ENCODE results near the gene RAC2. TPM values are rescaled to one million over a fixed set of nuclear protein-coding genes. Genes with fewer than 3 reads are reported as not detected.

RAC2 gene
- total RNA-seq, 1 experiment from 2014 or later: 50.5 TPM

DNA sequence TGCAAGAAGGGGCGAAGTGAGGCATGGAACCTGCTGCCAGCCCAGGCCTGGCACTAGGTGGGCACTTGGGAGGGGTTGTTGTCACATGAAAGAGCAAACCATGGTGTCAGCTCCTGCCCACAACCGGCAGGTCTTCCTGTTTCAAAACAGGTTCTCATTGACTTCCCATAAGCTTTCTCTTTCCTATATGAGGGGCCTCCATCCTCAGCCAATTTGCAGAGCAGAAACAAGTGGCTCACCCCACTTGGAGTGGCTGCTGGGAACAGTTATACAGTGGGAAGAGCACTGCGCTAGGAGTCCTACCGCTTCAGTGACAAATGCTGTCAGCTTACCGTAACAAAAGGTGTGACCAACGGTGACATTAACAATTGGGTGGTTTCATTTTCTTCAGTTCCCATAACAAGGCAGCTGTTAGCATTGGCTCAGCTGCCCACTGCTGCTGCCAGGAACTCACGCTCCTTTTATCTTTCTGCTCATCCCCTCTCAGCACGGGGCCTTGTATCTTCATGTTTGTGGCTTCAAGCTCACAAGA lies 21.6 kb downstream of the RAC2 start:
- H3K9me2 ChIP-seq (replicated peaks; ENCODE audit: low read length): no peaks in the 10 kb centered on the region
- CTCF ChIA-PET: no interaction called here
- no peak overlapping the region for H2AFZ ChIP-seq (ENCODE audit: low read length)
- no peaks in the 10 kb centered on the region for H3K79me2 ChIP-seq (ENCODE audit: low read length)
- no TSS peak for BruUV-seq (replicated peaks)
- no peaks in the 10 kb centered on the region for H4K20me1 ChIP-seq (ENCODE audit: low read length)
- no peaks in the 10 kb centered on the region for H3K27me3 ChIP-seq (ENCODE audit: low read length)
- POLR2A ChIA-PET (ENCODE audit: unreplicated experiment): no interaction called here
- intact Hi-C loops (cut with micrococcal nuclease): no loop called here
- H3K4me3 ChIP-seq (ENCODE audit: low read length): no peak overlapping the region
- H3K9ac ChIP-seq (ENCODE audit: low read length): no peak overlapping the region
- H3K4me1 ChIP-seq (ENCODE audit: insufficient read depth, low read length): no peaks in the 10 kb centered on the region
- H3K36me3 ChIP-seq (ENCODE audit: low read depth, low read length): no peaks in the 10 kb centered on the region; the same call in 1 of the 2 replicates
- DNase-seq (no peak), ATAC-seq (no peak)
- TF ChIP-seq EZH2phosphoT487 (IDR thresholded peaks at IDR 0.05; ENCODE audit: borderline replicate concordance, low read length): no peak
- no peak for TF ChIP-seq EZH2 (IDR thresholded peaks at IDR 0.05; ENCODE audit: low read length, unreplicated experiment)
- TF ChIP-seq, protein P1, sequence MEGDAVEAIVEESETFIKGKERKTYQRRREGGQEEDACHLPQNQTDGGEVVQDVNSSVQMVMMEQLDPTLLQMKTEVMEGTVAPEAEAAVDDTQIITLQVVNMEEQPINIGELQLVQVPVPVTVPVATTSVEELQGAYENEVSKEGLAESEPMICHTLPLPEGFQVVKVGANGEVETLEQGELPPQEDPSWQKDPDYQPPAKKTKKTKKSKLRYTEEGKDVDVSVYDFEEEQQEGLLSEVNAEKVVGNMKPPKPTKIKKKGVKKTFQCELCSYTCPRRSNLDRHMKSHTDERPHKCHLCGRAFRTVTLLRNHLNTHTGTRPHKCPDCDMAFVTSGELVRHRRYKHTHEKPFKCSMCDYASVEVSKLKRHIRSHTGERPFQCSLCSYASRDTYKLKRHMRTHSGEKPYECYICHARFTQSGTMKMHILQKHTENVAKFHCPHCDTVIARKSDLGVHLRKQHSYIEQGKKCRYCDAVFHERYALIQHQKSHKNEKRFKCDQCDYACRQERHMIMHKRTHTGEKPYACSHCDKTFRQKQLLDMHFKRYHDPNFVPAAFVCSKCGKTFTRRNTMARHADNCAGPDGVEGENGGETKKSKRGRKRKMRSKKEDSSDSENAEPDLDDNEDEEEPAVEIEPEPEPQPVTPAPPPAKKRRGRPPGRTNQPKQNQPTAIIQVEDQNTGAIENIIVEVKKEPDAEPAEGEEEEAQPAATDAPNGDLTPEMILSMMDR (conservative IDR thresholded peaks at IDR 0.05; ENCODE audit: low read depth, low read length): no peak
- H3K27ac ChIP-seq (ENCODE audit: low read length): no peak overlapping the region
- H3F3A ChIP-seq (ENCODE audit: low read length, unreplicated experiment): no peaks in the 10 kb centered on the region
- H3K9me3 ChIP-seq (ENCODE audit: low read length): no peaks in the 10 kb centered on the region
- no peak overlapping the region for H3K4me2 ChIP-seq (ENCODE audit: low read length)

DNA sequence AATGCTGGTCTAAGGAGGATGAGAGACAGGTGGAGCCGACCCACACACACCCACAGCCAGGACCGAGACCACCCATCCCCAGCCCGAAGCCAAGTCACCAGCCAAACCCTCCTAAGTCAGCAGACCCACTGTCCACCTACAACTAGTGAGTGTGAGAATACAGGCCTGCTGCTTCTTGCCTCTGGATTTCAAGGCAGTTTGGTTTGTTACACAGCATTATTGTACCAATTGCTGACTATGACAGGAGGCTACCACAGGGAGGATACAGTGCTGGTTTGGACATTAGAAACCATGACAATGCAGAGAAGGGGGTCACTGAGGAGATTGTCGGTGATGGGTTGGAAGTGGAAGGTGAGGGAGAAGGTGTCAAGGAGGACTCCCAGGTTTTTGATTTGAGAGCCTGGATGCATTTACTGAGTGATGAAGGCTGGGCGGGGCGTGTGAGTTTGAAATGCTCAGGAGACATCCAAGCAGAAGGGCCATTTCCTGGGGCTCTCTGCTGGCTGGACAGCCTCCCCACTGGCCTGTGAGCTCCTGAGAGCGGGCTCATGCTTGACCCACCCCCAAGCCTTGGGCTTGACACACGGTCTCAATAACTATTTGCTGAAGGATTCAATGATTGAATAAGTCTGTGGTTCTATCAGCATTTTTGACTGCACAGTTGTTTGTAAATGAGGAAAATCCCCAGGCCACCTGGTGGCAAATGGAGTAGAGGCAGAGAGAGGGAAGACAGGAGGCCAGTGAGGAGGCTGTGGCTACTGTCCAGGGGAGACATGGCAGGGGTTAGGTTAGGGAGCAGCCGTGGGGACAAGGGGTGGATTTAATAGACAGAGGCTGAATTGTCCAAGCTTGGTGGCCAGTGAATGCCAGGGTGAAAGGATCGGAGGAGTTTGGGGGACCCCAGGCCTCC lies 22.4 kb downstream of the RAC2 start:
- POLR2A ChIA-PET (ENCODE audit: unreplicated experiment): no interaction called here
- Histone ChIP-seq H3K4me2 (ENCODE audit: low read length) (no peak overlapping the region), H3K9ac (ENCODE audit: low read length) (no peak overlapping the region), H2AFZ (ENCODE audit: low read length) (no peak overlapping the region), H3K27me3 (ENCODE audit: low read length) (no peaks in the 10 kb centered on the region), H4K20me1 (ENCODE audit: low read length) (no peaks in the 10 kb centered on the region), H3K4me1 (ENCODE audit: insufficient read depth, low read length) (no peaks in the 10 kb centered on the region), H3K9me2 (replicated peaks; ENCODE audit: low read length) (no peaks in the 10 kb centered on the region), H3K36me3 (ENCODE audit: low read depth, low read length) (no peaks in the 10 kb centered on the region; the same call in 1 of the 2 replicates), H3F3A (ENCODE audit: low read length, unreplicated experiment) (no peaks in the 10 kb centered on the region), H3K27ac (ENCODE audit: low read length) (no peak overlapping the region), H3K9me3 (ENCODE audit: low read length) (no peaks in the 10 kb centered on the region), H3K79me2 (ENCODE audit: low read length) (no peaks in the 10 kb centered on the region), H3K4me3 (ENCODE audit: low read length) (no peak overlapping the region)
- DNase-seq (no peak), ATAC-seq (no peak)
- no TSS peak for BruUV-seq (replicated peaks)
- CTCF ChIA-PET: no interaction called here
- no peak for TF ChIP-seq EZH2phosphoT487 (IDR thresholded peaks at IDR 0.05; ENCODE audit: borderline replicate concordance, low read length)
- no peak for TF ChIP-seq EZH2 (IDR thresholded peaks at IDR 0.05; ENCODE audit: low read length, unreplicated experiment)
- TF ChIP-seq, protein P1 (conservative IDR thresholded peaks at IDR 0.05; ENCODE audit: low read depth, low read length): no peak
- intact Hi-C loops (cut with micrococcal nuclease): no loop called here

- no peak for ATAC-seq
- no peak overlapping the region for H2AFZ ChIP-seq (ENCODE audit: low read length)
- no peaks in the 10 kb centered on the region for H3K9me3 ChIP-seq (ENCODE audit: low read length)
- H3K9me2 ChIP-seq (replicated peaks; ENCODE audit: low read length): no peaks in the 10 kb centered on the region
- ChIA-PET CTCF (no interaction called here), POLR2A (ENCODE audit: unreplicated experiment) (no interaction called here)
- no peaks in the 10 kb centered on the region for H4K20me1 ChIP-seq (ENCODE audit: low read length)
- H3K36me3 ChIP-seq (ENCODE audit: low read depth, low read length): no peaks in the 10 kb centered on the region
- TF ChIP-seq EZH2 (IDR thresholded peaks at IDR 0.05; ENCODE audit: low read length, unreplicated experiment) (no peak), EZH2phosphoT487 (IDR thresholded peaks at IDR 0.05; ENCODE audit: borderline replicate concordance, low read length) (no peak)
- TF ChIP-seq, protein P1 (conservative IDR thresholded peaks at IDR 0.05; ENCODE audit: low read depth, low read length): no peak
- H3K4me3 ChIP-seq (ENCODE audit: low read length): no peak overlapping the region
- no peaks in the 10 kb centered on the region for H3K4me1 ChIP-seq (ENCODE audit: insufficient read depth, low read length)
- no peak for DNase-seq
- no peak overlapping the region for H3K27ac ChIP-seq (ENCODE audit: low read length)
- BruUV-seq (replicated peaks): no TSS peak
- no peak overlapping the region for H3K9ac ChIP-seq (ENCODE audit: low read length)
- H3K79me2 ChIP-seq (ENCODE audit: low read length): no peaks in the 10 kb centered on the region
- no peaks in the 10 kb centered on the region for H3K27me3 ChIP-seq (ENCODE audit: low read length)
- H3F3A ChIP-seq (ENCODE audit: low read length, unreplicated experiment): no peaks in the 10 kb centered on the region
- intact Hi-C loops (cut with micrococcal nuclease): no loop called here
- no peak overlapping the region for H3K4me2 ChIP-seq (ENCODE audit: low read length)
Measured at GRCh38 chr22:37220543-37220981, 23.5 kb downstream of the RAC2 start.
